Liver (tissue), 9 donors: ENCODE data around the gene MYLK2. TPM values are rescaled to one million over a fixed set of nuclear protein-coding genes. Genes with fewer than 3 reads are reported as not detected.

Source experiments
- DNase-seq: peaks from one replicate; pipeline ENCODE4 v3.0.0-alpha.2; 2017; ENCODE audit warnings: low spot score
- H3K27ac ChIP-seq, 2 donors: one replicate each; pipeline ENCODE4 v1.7.0; 2013; ENCODE audit warnings: inconsistent platforms in 2 of 2, low read length in 2 of 2, control low read depth in 1 of 2, low read depth in 1 of 2, mild to moderate bottlenecking in 1 of 2
- H3K27me3 ChIP-seq, 4 donors: one replicate each; pipeline versions ENCODE4 v1.6.1 to v1.7.0; 2013; ENCODE audit warnings: low read length in 3 of 4, inconsistent platforms in 1 of 4, mild to moderate bottlenecking in 1 of 4, moderate library complexity in 1 of 4; ENCODE audit not compliant: control insufficient read depth in 4 of 4, insufficient read depth in 4 of 4
- H3K36me3 ChIP-seq, 4 donors: one replicate each; pipeline versions ENCODE4 v1.6.1 to v1.7.0; 2013; ENCODE audit warnings: low read length in 3 of 4, mild to moderate bottlenecking in 3 of 4, low read depth in 1 of 4, moderate library complexity in 1 of 4; ENCODE audit not compliant: control insufficient read depth in 4 of 4, insufficient read depth in 3 of 4
- H3K4me1 ChIP-seq, 4 donors: one replicate each; pipeline versions ENCODE4 v1.6.1 to v1.7.0; 2013; ENCODE audit warnings: low read length in 3 of 4, mild to moderate bottlenecking in 3 of 4, moderate library complexity in 1 of 4; ENCODE audit not compliant: control insufficient read depth in 4 of 4, insufficient read depth in 4 of 4
- H3K4me3 ChIP-seq, 3 donors: one replicate each; pipeline versions ENCODE4 v1.6.1 to v1.7.0; 2013; ENCODE audit warnings: low read length in 3 of 3, control low read depth in 1 of 3, low read depth in 1 of 3, mild to moderate bottlenecking in 1 of 3
- H3K9ac ChIP-seq, 2 donors: one replicate each; pipeline ENCODE4 v1.7.0; 2013; ENCODE audit warnings: low read length in 2 of 2, mild to moderate bottlenecking in 2 of 2, moderate library complexity in 2 of 2, control low read depth in 1 of 2, low read depth in 1 of 2
- H3K9me3 ChIP-seq, 4 donors: one replicate each; pipeline versions ENCODE4 v1.6.1 to v1.7.0; 2013; ENCODE audit warnings: low read length in 3 of 4; ENCODE audit not compliant: control insufficient read depth in 4 of 4
- ATF3 ChIP-seq: IDR thresholded peaks from 2 replicates; pipeline ENCODE4 v1.6.1; 2016; ENCODE audit warnings: antibody characterized with exemption
- EGR1 ChIP-seq, 2 donors: IDR thresholded peaks; 2 replicates each; pipeline ENCODE4 v1.6.1; 2016 to 2018; ENCODE audit warnings: antibody characterized with exemption in 2 of 2, low read depth in 2 of 2
- FOXA1 ChIP-seq: IDR thresholded peaks from 2 replicates; pipeline ENCODE4 v1.6.1; 2016; ENCODE audit warnings: antibody characterized with exemption
- FOXA2 ChIP-seq: IDR thresholded peaks from 2 replicates; pipeline ENCODE4 v1.6.1; 2016; ENCODE audit warnings: antibody characterized with exemption
- GABPA ChIP-seq, 2 donors: IDR thresholded peaks in 1 of 2; conservative IDR thresholded peaks in 1 of 2; 2 replicates each; pipeline ENCODE4 v1.6.1; 2016; ENCODE audit warnings: antibody characterized with exemption in 2 of 2, mild to moderate bottlenecking in 1 of 2, moderate library complexity in 1 of 2
- HNF4A ChIP-seq, 2 donors: conservative IDR thresholded peaks; 2 replicates each; pipeline ENCODE4 v1.6.1; 2016; ENCODE audit warnings: antibody characterized with exemption in 2 of 2, mild to moderate bottlenecking in 2 of 2
- HNF4G ChIP-seq: IDR thresholded peaks from 2 replicates; pipeline ENCODE4 v1.6.1; 2016; ENCODE audit warnings: antibody characterized with exemption
- JUND ChIP-seq, 2 donors: IDR thresholded peaks; 2 replicates each; pipeline ENCODE4 v1.6.1; 2016; ENCODE audit warnings: antibody characterized with exemption in 2 of 2
- MAX ChIP-seq: IDR thresholded peaks from 2 replicates; pipeline ENCODE4 v1.6.1; 2016; ENCODE audit warnings: antibody characterized with exemption
- NR2F2 ChIP-seq: IDR thresholded peaks from 2 replicates; pipeline ENCODE4 v1.6.1; 2016; ENCODE audit warnings: antibody characterized with exemption
- RAD21 ChIP-seq, 2 donors: IDR thresholded peaks; 2 replicates each; pipeline ENCODE4 v1.6.1; 2016; ENCODE audit warnings: antibody characterized with exemption in 2 of 2, mild to moderate bottlenecking in 2 of 2
- RXRA ChIP-seq, 2 donors: IDR thresholded peaks; 2 replicates each; pipeline ENCODE4 v1.6.1; 2017 to 2018; ENCODE audit warnings: antibody characterized with exemption in 2 of 2, mild to moderate bottlenecking in 1 of 2
- SP1 ChIP-seq: IDR thresholded peaks from 2 replicates; pipeline ENCODE4 v1.6.1; 2018; ENCODE audit warnings: antibody characterized with exemption, mild to moderate bottlenecking
- TAF1 ChIP-seq: conservative IDR thresholded peaks from 2 replicates; pipeline ENCODE4 v1.6.1; 2016; ENCODE audit warnings: antibody characterized with exemption, mild to moderate bottlenecking
- YY1 ChIP-seq: IDR thresholded peaks from 2 replicates; pipeline ENCODE4 v1.6.1; 2016; ENCODE audit warnings: antibody characterized with exemption, mild to moderate bottlenecking
- ZBTB33 ChIP-seq: IDR thresholded peaks from 2 replicates; pipeline ENCODE4 v1.6.1; 2016; ENCODE audit warnings: antibody characterized with exemption
- WGBS: extraction: QIAGEN DNeasy Blood & Tissue Kit; methylation state at CpG from one replicate; pipeline ENCODE4 v1.1.7; 2013; 5-methylcytosine and 5-hydroxymethylcytosine counted together
- polyA plus RNA-seq, 2 donors: library from polyadenylated mRNA; stranded (reverse) in 1 of 2; unstranded in 1 of 2; fragments of 200-250 nt in 1 of 2; fragments of >200 nt in 1 of 2; fragmentation: Nextera tagmentation in 1 of 2; extraction: Ambion mirVana in 1 of 2; gene quantifications; one replicate each; pipeline versions ENCODE4 v1.2.1 to v1.2.3, GENCODE V29; 2013 to 2015
- total RNA-seq, 2 donors: library from RNA; depleted of rRNA; stranded (reverse); fragments of >200 nt; gene quantifications; one replicate each; pipeline ENCODE4 v1.2.3, GENCODE V29; 2014
- TF ChIP-seq, protein P1 (sequence below): fragments of 150-350 bp; IDR thresholded peaks from 2 replicates; pipeline ENCODE4 v1.5.1; 2017; ENCODE audit warnings: improper control_type of control experiment, low read depth, low read length; ENCODE audit not compliant: missing input control
- TF ChIP-seq, protein P2 (sequence below): IDR thresholded peaks from 2 replicates; pipeline ENCODE4 v1.6.1; 2016; ENCODE audit warnings: antibody characterized with exemption, mild to moderate bottlenecking
- donor health status: healthy.
- donor health status: healthy.
- donor health status: healthy.
- donor health status: healthy.
- donor health status: healthy.

Gene MYLK2
- total and polyA plus RNA-seq, 4 donors, result 0.08 to 0.19 TPM; not detected in 2

DNA sequence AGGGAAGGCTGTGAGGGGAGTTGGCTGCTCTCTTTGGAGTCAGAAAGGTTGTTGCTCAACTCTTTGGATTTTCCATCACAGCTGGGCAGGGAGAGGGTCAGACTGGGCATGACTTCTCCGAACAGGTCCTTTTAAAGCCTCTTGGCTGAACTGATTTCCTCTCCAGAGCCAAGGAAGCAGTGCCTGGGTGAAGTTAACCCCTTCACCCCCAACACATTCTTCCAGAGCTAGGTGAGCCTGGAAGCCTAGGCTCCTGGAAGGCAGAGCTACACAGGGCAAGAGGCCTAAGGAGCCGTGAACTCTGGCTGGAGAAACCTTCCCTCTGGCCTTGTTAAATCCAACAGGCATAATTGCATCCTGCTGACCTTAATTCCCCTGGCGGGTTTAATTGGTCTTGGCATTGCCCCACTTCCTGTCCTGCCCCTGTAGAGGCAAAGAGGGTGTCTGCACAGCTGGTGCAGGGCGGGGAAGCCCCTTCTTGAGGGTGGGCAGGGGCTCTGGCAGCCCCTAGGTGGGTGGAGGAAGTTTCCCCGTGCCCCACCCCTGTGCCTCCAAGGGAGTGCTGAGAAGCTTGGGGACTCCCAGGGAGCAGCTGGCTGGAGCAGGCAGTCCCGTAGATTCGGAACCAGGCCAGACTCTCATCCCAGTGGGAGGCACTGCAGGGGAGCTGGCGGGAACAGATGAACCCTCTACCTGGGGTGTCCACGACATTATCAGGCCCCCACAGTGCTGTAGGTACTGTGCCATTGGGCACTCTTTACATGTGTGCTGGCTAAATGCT, 3.6 kb upstream of the MYLK2 start:
- TF ChIP-seq NR2F2 (no peak), EGR1 (IDR thresholded peaks at IDR 0.05; ENCODE audit: low read depth in 2 of 2) (no peak), FOXA1 (no peak), ZBTB33 (no peak), FOXA2 (no peak), ATF3 (no peak), TAF1 (no peak), HNF4G (no peak), YY1 (no peak), HNF4A (conservative IDR thresholded peaks at IDR 0.05) (no peak), SP1 (no peak), JUND (IDR thresholded peaks at IDR 0.05) (no peak), RAD21 (IDR thresholded peaks at IDR 0.05) (no peak), MAX (no peak), GABPA (IDR thresholded peaks at IDR 0.05 in 1 of 2, conservative IDR thresholded peaks at IDR 0.05 in 1 of 2) (no peak), RXRA (IDR thresholded peaks at IDR 0.05) (no peak)
- TF ChIP-seq, protein P1, sequence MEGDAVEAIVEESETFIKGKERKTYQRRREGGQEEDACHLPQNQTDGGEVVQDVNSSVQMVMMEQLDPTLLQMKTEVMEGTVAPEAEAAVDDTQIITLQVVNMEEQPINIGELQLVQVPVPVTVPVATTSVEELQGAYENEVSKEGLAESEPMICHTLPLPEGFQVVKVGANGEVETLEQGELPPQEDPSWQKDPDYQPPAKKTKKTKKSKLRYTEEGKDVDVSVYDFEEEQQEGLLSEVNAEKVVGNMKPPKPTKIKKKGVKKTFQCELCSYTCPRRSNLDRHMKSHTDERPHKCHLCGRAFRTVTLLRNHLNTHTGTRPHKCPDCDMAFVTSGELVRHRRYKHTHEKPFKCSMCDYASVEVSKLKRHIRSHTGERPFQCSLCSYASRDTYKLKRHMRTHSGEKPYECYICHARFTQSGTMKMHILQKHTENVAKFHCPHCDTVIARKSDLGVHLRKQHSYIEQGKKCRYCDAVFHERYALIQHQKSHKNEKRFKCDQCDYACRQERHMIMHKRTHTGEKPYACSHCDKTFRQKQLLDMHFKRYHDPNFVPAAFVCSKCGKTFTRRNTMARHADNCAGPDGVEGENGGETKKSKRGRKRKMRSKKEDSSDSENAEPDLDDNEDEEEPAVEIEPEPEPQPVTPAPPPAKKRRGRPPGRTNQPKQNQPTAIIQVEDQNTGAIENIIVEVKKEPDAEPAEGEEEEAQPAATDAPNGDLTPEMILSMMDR, result no peak
- TF ChIP-seq, protein P2, sequence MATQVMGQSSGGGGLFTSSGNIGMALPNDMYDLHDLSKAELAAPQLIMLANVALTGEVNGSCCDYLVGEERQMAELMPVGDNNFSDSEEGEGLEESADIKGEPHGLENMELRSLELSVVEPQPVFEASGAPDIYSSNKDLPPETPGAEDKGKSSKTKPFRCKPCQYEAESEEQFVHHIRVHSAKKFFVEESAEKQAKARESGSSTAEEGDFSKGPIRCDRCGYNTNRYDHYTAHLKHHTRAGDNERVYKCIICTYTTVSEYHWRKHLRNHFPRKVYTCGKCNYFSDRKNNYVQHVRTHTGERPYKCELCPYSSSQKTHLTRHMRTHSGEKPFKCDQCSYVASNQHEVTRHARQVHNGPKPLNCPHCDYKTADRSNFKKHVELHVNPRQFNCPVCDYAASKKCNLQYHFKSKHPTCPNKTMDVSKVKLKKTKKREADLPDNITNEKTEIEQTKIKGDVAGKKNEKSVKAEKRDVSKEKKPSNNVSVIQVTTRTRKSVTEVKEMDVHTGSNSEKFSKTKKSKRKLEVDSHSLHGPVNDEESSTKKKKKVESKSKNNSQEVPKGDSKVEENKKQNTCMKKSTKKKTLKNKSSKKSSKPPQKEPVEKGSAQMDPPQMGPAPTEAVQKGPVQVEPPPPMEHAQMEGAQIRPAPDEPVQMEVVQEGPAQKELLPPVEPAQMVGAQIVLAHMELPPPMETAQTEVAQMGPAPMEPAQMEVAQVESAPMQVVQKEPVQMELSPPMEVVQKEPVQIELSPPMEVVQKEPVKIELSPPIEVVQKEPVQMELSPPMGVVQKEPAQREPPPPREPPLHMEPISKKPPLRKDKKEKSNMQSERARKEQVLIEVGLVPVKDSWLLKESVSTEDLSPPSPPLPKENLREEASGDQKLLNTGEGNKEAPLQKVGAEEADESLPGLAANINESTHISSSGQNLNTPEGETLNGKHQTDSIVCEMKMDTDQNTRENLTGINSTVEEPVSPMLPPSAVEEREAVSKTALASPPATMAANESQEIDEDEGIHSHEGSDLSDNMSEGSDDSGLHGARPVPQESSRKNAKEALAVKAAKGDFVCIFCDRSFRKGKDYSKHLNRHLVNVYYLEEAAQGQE, result no peak
- Histone ChIP-seq H3K4me3 (no peak overlapping the region), H3K27me3 (no peaks in the 10 kb centered on the region), H3K36me3 (no peaks in the 10 kb centered on the region), H3K9ac (no peak overlapping the region), H3K27ac (no peak overlapping the region), H3K9me3 (no peaks in the 10 kb centered on the region), H3K4me1 (no peaks in the 10 kb centered on the region)
- no peak for DNase-seq
- 68% methylated on average over 9 of the region's 9 CpGs for WGBS
